K562 (cell line): ENCODE results near the gene MFAP2. TPM values are rescaled to one million over a fixed set of nuclear protein-coding genes. Genes with fewer than 3 reads are reported as not detected.

Experiments
- ARID2 ChIP-seq: fragments of 450-650 bp; IDR thresholded peaks from 2 replicates; pipeline ENCODE4 v1.6.1; 2017; ENCODE audit warnings: antibody characterized with exemption, mild to moderate bottlenecking
- BHLHE40 ChIP-seq: IDR thresholded peaks from 2 replicates; pipeline ENCODE4 v1.6.1; 2011; ENCODE audit warnings: low read length, improper control_type of control experiment
- CREM ChIP-seq: IDR thresholded peaks from 2 replicates; pipeline ENCODE4 v1.6.1; 2014; ENCODE audit warnings: antibody characterized with exemption, low read depth
- CTBP1 ChIP-seq: fragments of 450-650 bp; IDR thresholded peaks from 2 replicates; pipeline ENCODE4 v1.6.1; 2016; ENCODE audit warnings: borderline replicate concordance
- CTCF ChIP-seq, 3 experiments: IDR thresholded peaks in 2 of 3; conservative IDR thresholded peaks in 1 of 3; 2 replicates each; pipeline ENCODE4 v1.5.1; 2011 to 2012; ENCODE audit warnings: low read length in 3 of 3, mild to moderate bottlenecking in 3 of 3, control low read depth in 2 of 3, improper control_type of control experiment in 1 of 3, inconsistent platforms in 1 of 3, low read depth in 1 of 3, mixed read lengths in 1 of 3, moderate library complexity in 1 of 3; ENCODE audit not compliant: insufficient read depth in 2 of 3
- CXXC5 ChIP-seq: fragments of 250-450 bp; sonication (Bioruptor Pico); IDR thresholded peaks from 2 replicates; pipeline ENCODE4 v1.8.0; 2022; ENCODE audit warnings: inconsistent platforms, mild to moderate bottlenecking, moderate library complexity
- ETV1 ChIP-seq: fragments of 450-650 bp; conservative IDR thresholded peaks from 2 replicates; pipeline ENCODE4 v1.6.1; 2016; ENCODE audit warnings: missing genetic modification characterization, control low read depth, low read depth, missing compliant biosample characterization
- GABPA ChIP-seq: fragments of 200-800 bp; sonication (Bioruptor generic); conservative IDR thresholded peaks from 2 replicates; pipeline ENCODE4 v1.6.1; 2016; ENCODE audit warnings: low read depth, missing genetic modification characterization, missing compliant biosample characterization
- HDAC8 ChIP-seq: fragments of 450-650 bp; IDR thresholded peaks from 2 replicates; pipeline ENCODE4 v1.6.1; 2016; ENCODE audit warnings: mild to moderate bottlenecking, missing genetic modification characterization, moderate library complexity, missing compliant biosample characterization
- HMG20B ChIP-seq: fragments of 250-450 bp; sonication (Bioruptor Pico); IDR thresholded peaks from 2 replicates; pipeline ENCODE4 v1.5.0; 2021; ENCODE audit warnings: mild to moderate bottlenecking
- JUN ChIP-seq, 2 experiments: sonication (generic) in 1 of 2; formaldehyde crosslinking in 1 of 2; IDR thresholded peaks; 2 replicates each; pipeline versions ENCODE4 v1.6.1 to v1.8.0; 2012 to 2022; ENCODE audit warnings: borderline replicate concordance in 2 of 2, mild to moderate bottlenecking in 2 of 2, improper control_type of control experiment in 1 of 2, low read depth in 1 of 2, low read length in 1 of 2, missing genetic modification reagents in 1 of 2
- MEIS2 ChIP-seq: fragments of 450-650 bp; IDR thresholded peaks from 2 replicates; pipeline ENCODE4 v1.6.1; 2014; ENCODE audit warnings: mild to moderate bottlenecking; ENCODE audit not compliant: partially characterized antibody
- MNT ChIP-seq, 2 experiments: fragments of 450-650 bp; conservative IDR thresholded peaks; 2 replicates each; pipeline ENCODE4 v1.6.1; 2017; ENCODE audit warnings: mild to moderate bottlenecking in 2 of 2, moderate library complexity in 2 of 2
- MXI1 ChIP-seq: IDR thresholded peaks from 2 replicates; pipeline ENCODE4 v1.6.1; 2011; ENCODE audit warnings: low read depth, mild to moderate bottlenecking, improper control_type of control experiment, low read length
- NRF1 ChIP-seq, 2 experiments: fragments of 450-650 bp; IDR thresholded peaks in 1 of 2; conservative IDR thresholded peaks in 1 of 2; 2 replicates each; pipeline ENCODE4 v1.6.1; 2014; ENCODE audit warnings: mild to moderate bottlenecking in 2 of 2
- PRMT5 ChIP-seq: sonication (generic); formaldehyde crosslinking; IDR thresholded peaks from 2 replicates; pipeline ENCODE4 v1.5.0; 2020; ENCODE audit warnings: missing genetic modification reagents
- PTBP1 ChIP-seq: fragments of 200-400 bp; formaldehyde crosslinking; IDR thresholded peaks from 2 replicates; pipeline ENCODE4 v1.6.1; 2017; ENCODE audit warnings: low read depth, low read length
- SAFB ChIP-seq: fragments of 200-400 bp; formaldehyde crosslinking; IDR thresholded peaks from 2 replicates; pipeline ENCODE4 v1.6.1; 2017; ENCODE audit warnings: low read depth, low read length, borderline replicate concordance
- SMAD4 ChIP-seq: fragments of 250-450 bp; sonication (Bioruptor Pico); conservative IDR thresholded peaks from 2 replicates; pipeline ENCODE4 v1.8.0; 2021; ENCODE audit warnings: inconsistent platforms, mild to moderate bottlenecking, moderate library complexity
- STAG1 ChIP-seq: sonication (generic); formaldehyde crosslinking; IDR thresholded peaks from 2 replicates; pipeline ENCODE4 v1.5.0; 2020; ENCODE audit warnings: missing genetic modification reagents, borderline replicate concordance
- ZEB2 ChIP-seq: fragments of 450-650 bp; IDR thresholded peaks from 2 replicates; pipeline ENCODE4 v1.6.1; 2016
- ZSCAN29 ChIP-seq: fragments of 450-650 bp; IDR thresholded peaks from 2 replicates; pipeline ENCODE4 v1.6.1; 2017
- polyA plus RNA-seq, 8 experiments: library from polyadenylated mRNA; depleted of rRNA in 4 of 8; stranded (reverse) in 5 of 8; unstranded in 3 of 8; fragments of >200 nt; fragmentation: Nextera tagmentation in 2 of 8; fragmentation: Illumina TruSeq in 1 of 8; extraction: Ambion mirVana in 2 of 8; extraction: Trizol in 1 of 8; gene quantifications; 2 replicates each; pipeline versions ENCODE4 v1.2.1 to v1.2.3, GENCODE V29; 2011 to 2014; ENCODE audit warnings: inconsistent platforms in 1 of 8, missing spikeins in 1 of 8
- total RNA-seq, 7 experiments: library from RNA; depleted of rRNA in 6 of 7; stranded (reverse); fragments of >200 nt in 6 of 7; fragmentation: Illumina TruSeq in 2 of 7; extraction: Trizol in 2 of 7; gene quantifications; 2 replicates each; pipeline versions ENCODE4 v1.2.1 to v1.2.3, GENCODE V29; 2011 to 2021; ENCODE audit warnings: low replicate concordance in 1 of 7
- TF ChIP-seq, protein P1 (sequence below): fragments of 450-650 bp; conservative IDR thresholded peaks from 2 replicates; pipeline ENCODE4 v1.6.1; 2016; ENCODE audit warnings: missing genetic modification characterization, low read depth, mild to moderate bottlenecking, control low read depth, missing compliant biosample characterization

Gene MFAP2
- total and polyA plus RNA-seq, 9 of the 15 experiments (the other 6 are each of a cell fraction or from before 2014, with no cell fraction given): not detected

DNA sequence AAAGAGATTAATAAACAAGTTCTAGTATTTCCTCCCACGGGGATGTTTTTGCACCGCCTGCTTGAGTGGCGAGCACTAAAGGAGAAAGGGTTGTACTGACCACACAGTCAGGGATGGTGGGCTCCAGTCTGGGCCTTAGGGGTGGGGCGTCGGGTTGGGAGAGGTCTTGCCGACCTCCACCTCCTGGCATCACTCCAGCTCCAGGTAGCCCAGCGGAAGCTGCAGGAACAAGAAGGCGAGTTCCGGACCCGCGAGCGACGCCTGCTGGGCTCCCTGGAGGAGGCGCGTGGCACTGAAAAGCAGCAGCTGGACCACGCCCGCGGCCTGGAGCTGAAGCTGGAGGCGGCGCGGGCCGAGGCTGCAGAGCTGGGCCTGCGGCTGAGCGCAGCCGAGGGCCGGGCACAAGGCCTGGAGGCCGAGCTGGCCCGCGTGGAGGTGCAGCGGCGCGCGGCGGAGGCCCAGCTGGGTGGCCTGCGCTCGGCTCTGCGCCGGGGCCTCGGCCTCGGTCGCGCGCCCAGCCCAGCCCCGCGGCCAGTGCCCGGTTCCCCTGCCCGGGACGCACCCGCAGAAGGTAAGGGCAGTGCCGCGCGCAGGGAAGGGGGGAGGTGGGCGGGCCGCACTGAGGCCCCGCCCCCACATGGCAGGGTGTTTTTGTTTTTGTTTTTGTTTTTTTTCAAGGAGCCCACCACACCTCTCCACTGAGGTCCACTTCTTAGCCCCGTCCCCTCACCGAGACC, 19.7 kb downstream of the MFAP2 start (continued):
- TF ChIP-seq JUN (IDR thresholded peaks at IDR 0.05; ENCODE audit: borderline replicate concordance, low read depth, low read length) (peak; percentile 23; the same call in 1 of the 2 replicates), JUN (CRISPR knock-in tag; IDR thresholded peaks at IDR 0.05; ENCODE audit: borderline replicate concordance) (no peak), CTCF (IDR thresholded peaks at IDR 0.05 in 2 of 3, conservative IDR thresholded peaks at IDR 0.05 in 1 of 3; ENCODE audit: insufficient read depth in 2 of 3, low read depth in 1 of 3, low read length in 3 of 3) (peak; percentile 86 to 95 (median 88)), BHLHE40 (peak; percentile 58), MXI1 (no peak), SMAD4 (CRISPR knock-in tag) (0 out of 2 replicates have a peak, but pooled peaks have one; percentile 34), ETV1 (tag) (peak; percentile 87), CTBP1 (peak; percentile 87), NRF1 (conservative IDR thresholded peaks at IDR 0.05 in 1 of 2, IDR thresholded peaks at IDR 0.05 in 1 of 2) (peak; percentile 61 to 74; a peak in 3 of 4 replicates), PTBP1 (no peak), HMG20B (CRISPR knock-in tag) (no peak), MEIS2 (no peak), CREM (peak; percentile 71), SAFB (0 out of 2 replicates have a peak, but pooled peaks have one; percentile 49), ZEB2 (peak; percentile 65), GABPA (peak; percentile 52), HDAC8 (tag) (no peak), ARID2 (no peak), PRMT5 (no peak), STAG1 (CRISPR knock-in tag) (peak; percentile 49; the same call in 1 of the 2 replicates), CXXC5 (CRISPR knock-in tag) (peak; percentile 71), MNT (conservative IDR thresholded peaks at IDR 0.05) (peak in 1 of 2 experiments; percentile 81; a peak in 3 of 4 replicates), ZSCAN29 (no peak)
- TF ChIP-seq, protein P1, sequence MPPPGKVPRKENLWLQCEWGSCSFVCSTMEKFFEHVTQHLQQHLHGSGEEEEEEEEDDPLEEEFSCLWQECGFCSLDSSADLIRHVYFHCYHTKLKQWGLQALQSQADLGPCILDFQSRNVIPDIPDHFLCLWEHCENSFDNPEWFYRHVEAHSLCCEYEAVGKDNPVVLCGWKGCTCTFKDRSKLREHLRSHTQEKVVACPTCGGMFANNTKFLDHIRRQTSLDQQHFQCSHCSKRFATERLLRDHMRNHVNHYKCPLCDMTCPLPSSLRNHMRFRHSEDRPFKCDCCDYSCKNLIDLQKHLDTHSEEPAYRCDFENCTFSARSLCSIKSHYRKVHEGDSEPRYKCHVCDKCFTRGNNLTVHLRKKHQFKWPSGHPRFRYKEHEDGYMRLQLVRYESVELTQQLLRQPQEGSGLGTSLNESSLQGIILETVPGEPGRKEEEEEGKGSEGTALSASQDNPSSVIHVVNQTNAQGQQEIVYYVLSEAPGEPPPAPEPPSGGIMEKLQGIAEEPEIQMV (tag): no peak
